ENCODE results near the gene TMEM131.
A peak's percentile ranks its signal among the peaks of the same experiment; 100 is the strongest.

Gene TMEM131

GRCh38 chr2:97739020-97739892 is 256.5 kb downstream of the TMEM131 start:
- 93% methylated on average over 23 of the region's 23 CpGs for WGBS
- H3K14ac ChIP-seq (ENCODE audit: low read length in 2 of 2), result peak overlapping the region in 1 of 2 experiments; percentile 29

DNA sequence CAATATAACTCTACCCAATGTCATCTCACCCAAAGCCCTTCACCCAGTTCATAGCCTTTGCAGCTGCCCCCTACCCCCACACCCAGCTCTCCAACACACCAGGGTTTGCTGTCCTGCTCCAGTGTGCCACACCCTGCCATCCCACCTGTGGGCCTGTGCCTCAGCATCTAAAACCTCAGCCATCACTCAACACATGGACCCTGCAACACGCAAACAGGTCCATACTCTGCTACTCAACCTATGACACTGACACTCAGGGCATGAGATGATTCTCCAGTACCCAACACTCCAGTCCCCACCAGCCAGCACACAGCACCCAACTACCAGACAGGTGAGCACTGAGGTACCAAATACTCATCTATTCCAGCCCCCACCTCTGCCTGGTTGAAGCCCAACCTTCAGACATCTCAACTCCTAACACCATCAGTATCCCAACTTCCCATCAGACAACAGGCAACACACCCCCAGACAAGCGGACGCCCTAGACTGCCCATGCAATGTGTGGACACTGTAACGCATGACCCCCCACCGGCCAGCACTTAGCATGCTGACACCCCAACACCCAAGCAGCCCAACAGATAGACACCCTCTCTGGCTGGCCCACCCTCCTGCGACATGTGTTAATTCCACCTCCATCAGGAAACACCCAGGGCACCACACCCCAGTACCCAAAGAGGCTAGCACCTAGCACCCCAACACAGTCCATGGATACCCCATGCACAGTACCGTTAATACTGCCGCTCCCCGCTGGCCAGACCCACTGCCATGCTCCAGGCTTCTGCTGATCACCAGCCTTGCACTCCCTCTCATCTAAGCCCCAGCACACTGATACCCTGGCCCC is 257.3 kb downstream of the TMEM131 start:
- Histone ChIP-seq H3K79me1 (replicated peaks; ENCODE audit: low read length, poor library complexity, severe bottlenecking) (no peaks in the 10 kb centered on the region), H3K23ac (ENCODE audit: low read length in 2 of 2) (no peak overlapping the region), H3K27ac (ENCODE audit: low read length, poor library complexity, severe bottlenecking) (no peak overlapping the region), H2AFZ (ENCODE audit: low read depth, low read length) (no peak overlapping the region), H3K4me1 (ENCODE audit: control insufficient read depth, insufficient read depth, low read depth, low read length) (peaks cover 3% of the 10 kb centered on the region), H3K4me2 (ENCODE audit: low read length, poor library complexity, severe bottlenecking) (no peak overlapping the region), H3K4me3 (ENCODE audit: insufficient read depth in 1 of 2, low read depth in 1 of 2, low read length in 2 of 2) (no peak overlapping the region), H3K9me3 (ENCODE audit: control insufficient read depth, low read length) (no peaks in the 10 kb centered on the region), H3K9ac (ENCODE audit: low read length) (no peak overlapping the region), H2BK120ac (ENCODE audit: low read depth, low read length) (no peak overlapping the region), H2BK12ac (ENCODE audit: low read length in 2 of 2) (no peak overlapping the region), H3K4ac (ENCODE audit: low read depth in 1 of 2, low read length in 2 of 2) (no peak overlapping the region), H4K8ac (ENCODE audit: low read length) (peak overlapping the region; percentile 47), H4K91ac (ENCODE audit: low read length) (peak overlapping the region; percentile 36), H3K18ac (ENCODE audit: low read depth in 1 of 2, low read length in 2 of 2) (no peak overlapping the region), H3K27me3 (ENCODE audit: control insufficient read depth in 1 of 2, insufficient read depth in 1 of 2, low read length in 2 of 2) (peaks cover 0 to 20% of the 10 kb centered on the region in 2 experiments), H3K36me3 (ENCODE audit: control insufficient read depth in 1 of 2, insufficient read depth in 2 of 2, low read depth in 1 of 2, low read length in 2 of 2) (no peaks in the 10 kb centered on the region), H2BK15ac (ENCODE audit: low read depth, poor library complexity, severe bottlenecking) (no peak overlapping the region), H2AK5ac (ENCODE audit: low read length, severe bottlenecking) (no peak overlapping the region), H2BK5ac (ENCODE audit: low read depth, low read length, poor library complexity, severe bottlenecking) (no peak overlapping the region), H3K14ac (ENCODE audit: low read length in 2 of 2) (no peak overlapping the region)
- 97% methylated on average over 9 of the region's 9 CpGs for WGBS
- DNase-seq, result no peak

More at GRCh38 chr2:97739020-97739892, 256.5 kb downstream of the TMEM131 start:
- H2BK12ac ChIP-seq (ENCODE audit: low read length in 2 of 2), result no peak overlapping the region
- no peak overlapping the region for H4K8ac ChIP-seq (ENCODE audit: low read length)
- H3K36me3 ChIP-seq (ENCODE audit: control insufficient read depth in 1 of 2, insufficient read depth in 2 of 2, low read depth in 1 of 2, low read length in 2 of 2), result peaks cover 3 to 7% of the 10 kb centered on the region in 2 experiments
- no peak overlapping the region for H2AFZ ChIP-seq (ENCODE audit: low read depth, low read length)
- no peak overlapping the region for H3K4me2 ChIP-seq (ENCODE audit: low read length, poor library complexity, severe bottlenecking)
- H2BK120ac ChIP-seq (ENCODE audit: low read depth, low read length), result no peak overlapping the region
- H3K4ac ChIP-seq (ENCODE audit: low read depth in 1 of 2, low read length in 2 of 2), result no peak overlapping the region
- no peak for DNase-seq
- peak overlapping the region; percentile 22 for H4K91ac ChIP-seq (ENCODE audit: low read length)
- H3K4me1 ChIP-seq (ENCODE audit: control insufficient read depth, insufficient read depth, low read depth, low read length), result peaks cover 5% of the 10 kb centered on the region
- H3K9ac ChIP-seq (ENCODE audit: low read length), result no peak overlapping the region
- no peak overlapping the region for H2AK5ac ChIP-seq (ENCODE audit: low read length, severe bottlenecking)
- H3K27me3 ChIP-seq (ENCODE audit: control insufficient read depth in 1 of 2, insufficient read depth in 1 of 2, low read length in 2 of 2), result peaks cover 0 to 20% of the 10 kb centered on the region in 2 experiments
- no peak overlapping the region for H3K4me3 ChIP-seq (ENCODE audit: insufficient read depth in 1 of 2, low read depth in 1 of 2, low read length in 2 of 2)
- no peaks in the 10 kb centered on the region for H3K79me1 ChIP-seq (replicated peaks; ENCODE audit: low read length, poor library complexity, severe bottlenecking)
- H3K27ac ChIP-seq (ENCODE audit: low read length, poor library complexity, severe bottlenecking), result no peak overlapping the region
- H2BK5ac ChIP-seq (ENCODE audit: low read depth, low read length, poor library complexity, severe bottlenecking), result no peak overlapping the region
- H3K9me3 ChIP-seq (ENCODE audit: control insufficient read depth, low read length), result no peaks in the 10 kb centered on the region
- H2BK15ac ChIP-seq (ENCODE audit: low read depth, poor library complexity, severe bottlenecking), result no peak overlapping the region
- H3K23ac ChIP-seq (ENCODE audit: low read length in 2 of 2), result peak overlapping the region in 1 of 2 experiments; percentile 43
- no peak overlapping the region for H3K18ac ChIP-seq (ENCODE audit: low read depth in 1 of 2, low read length in 2 of 2)

GRCh38 chr2:97737421-97738178 is 258.1 kb downstream of the TMEM131 start:
- Histone ChIP-seq H3K4ac (ENCODE audit: low read depth in 1 of 2, low read length in 2 of 2) (peak overlapping the region in 1 of 2 experiments; percentile 27), H2BK12ac (ENCODE audit: low read length in 2 of 2) (no peak overlapping the region), H3K36me3 (ENCODE audit: control insufficient read depth in 1 of 2, insufficient read depth in 2 of 2, low read depth in 1 of 2, low read length in 2 of 2) (no peaks in the 10 kb centered on the region), H3K4me3 (ENCODE audit: insufficient read depth in 1 of 2, low read depth in 1 of 2, low read length in 2 of 2) (no peak overlapping the region), H3K14ac (ENCODE audit: low read length in 2 of 2) (no peak overlapping the region), H2BK15ac (ENCODE audit: low read depth, poor library complexity, severe bottlenecking) (no peak overlapping the region), H3K27ac (ENCODE audit: low read length, poor library complexity, severe bottlenecking) (no peak overlapping the region), H4K8ac (ENCODE audit: low read length) (no peak overlapping the region), H2AFZ (ENCODE audit: low read depth, low read length) (no peak overlapping the region), H3K4me1 (ENCODE audit: control insufficient read depth, insufficient read depth, low read depth, low read length) (peaks cover 3% of the 10 kb centered on the region), H3K9me3 (ENCODE audit: control insufficient read depth, low read length) (no peaks in the 10 kb centered on the region), H3K9ac (ENCODE audit: low read length) (no peak overlapping the region), H4K91ac (ENCODE audit: low read length) (no peak overlapping the region), H3K79me1 (replicated peaks; ENCODE audit: low read length, poor library complexity, severe bottlenecking) (no peaks in the 10 kb centered on the region), H3K4me2 (ENCODE audit: low read length, poor library complexity, severe bottlenecking) (no peak overlapping the region), H2AK5ac (ENCODE audit: low read length, severe bottlenecking) (no peak overlapping the region), H3K23ac (ENCODE audit: low read length in 2 of 2) (no peak overlapping the region), H3K18ac (ENCODE audit: low read depth in 1 of 2, low read length in 2 of 2) (no peak overlapping the region), H2BK120ac (ENCODE audit: low read depth, low read length) (no peak overlapping the region), H2BK5ac (ENCODE audit: low read depth, low read length, poor library complexity, severe bottlenecking) (no peak overlapping the region), H3K27me3 (ENCODE audit: control insufficient read depth in 1 of 2, insufficient read depth in 1 of 2, low read length in 2 of 2) (peaks cover 0 to 20% of the 10 kb centered on the region in 2 experiments)
- DNase-seq, result no peak
- 95% methylated on average over 31 of the region's 32 CpGs for WGBS
